Fibroblast of peridontal ligament (primary cell): ENCODE measurements around the gene ELF3.
"Not testable (repeated sequence)": the region's sequence is repeated elsewhere in the genome, so short reads cannot be mapped to it uniquely, and the experiment has no call there.

Source experiments
- DNase-seq: peaks from one replicate; pipeline ENCODE4 v3.0.0-alpha.2; 2010; ENCODE audit errors: extremely low read depth

ELF3 gene

GRCh38 chr1:202007805-202008489 lies 2.4 kb upstream of the ELF3 start:
- DNase-seq = no peak

GRCh38 chr1:202009326-202010179 lies 834 bp upstream of the ELF3 start:
- DNase-seq = peak; percentile 90

- DNase-seq = no peak
These were observed 1.6 kb downstream of the ELF3 start for GRCh38 chr1:202011994-202012393.

GRCh38 chr1:202012544-202013478 lies 2.4 kb downstream of the ELF3 start:
- DNase-seq = no peak

- no peak for DNase-seq
These were observed 3.2 kb downstream of the ELF3 start for GRCh38 chr1:202013603-202014002.

GRCh38 chr1:202014060-202014459 lies 3.7 kb downstream of the ELF3 start:
- DNase-seq = no peak

GRCh38 chr1:202014915-202015661 lies 4.7 kb downstream of the ELF3 start:
- no peak for DNase-seq

- DNase-seq = no peak
These were observed 5.2 kb downstream of the ELF3 start for GRCh38 chr1:202015662-202015937.

GRCh38 chr1:202016022-202016810 lies 5.8 kb downstream of the ELF3 start:
- DNase-seq = peak; percentile 91

- DNase-seq = no peak
These were observed 6.7 kb downstream of the ELF3 start for GRCh38 chr1:202016811-202017748.

GRCh38 chr1:202017749-202018467 lies 7.5 kb downstream of the ELF3 start:
- no peak for DNase-seq

GRCh38 chr1:202018468-202019234 lies 8.3 kb downstream of the ELF3 start:
- no peak for DNase-seq

- DNase-seq = not testable (repeated sequence)
These were observed 8.8 kb downstream of the ELF3 start for GRCh38 chr1:202019235-202019558.

- no peak for DNase-seq
These were observed 12.6 kb downstream of the ELF3 start for GRCh38 chr1:202023001-202023433.

- peak; percentile 92 for DNase-seq
These were observed 18.8 kb downstream of the ELF3 start for GRCh38 chr1:202029171-202029665.

- no peak for DNase-seq
These were observed 19.3 kb downstream of the ELF3 start for GRCh38 chr1:202029727-202030126.

GRCh38 chr1:202031796-202032195 lies 21.4 kb downstream of the ELF3 start:
- no peak for DNase-seq

GRCh38 chr1:202034149-202034682 lies 23.8 kb downstream of the ELF3 start:
- no peak for DNase-seq
